NCI-H524 treated with DMSO at 0.1 percent for 48 hours (cell line): ENCODE results near the gene FAU.

Experiments used
- DNase-seq: peaks from one replicate; lab custom pipeline; 2025; lab: John Stamatoyannopoulos, UW

Gene FAU

DNA sequence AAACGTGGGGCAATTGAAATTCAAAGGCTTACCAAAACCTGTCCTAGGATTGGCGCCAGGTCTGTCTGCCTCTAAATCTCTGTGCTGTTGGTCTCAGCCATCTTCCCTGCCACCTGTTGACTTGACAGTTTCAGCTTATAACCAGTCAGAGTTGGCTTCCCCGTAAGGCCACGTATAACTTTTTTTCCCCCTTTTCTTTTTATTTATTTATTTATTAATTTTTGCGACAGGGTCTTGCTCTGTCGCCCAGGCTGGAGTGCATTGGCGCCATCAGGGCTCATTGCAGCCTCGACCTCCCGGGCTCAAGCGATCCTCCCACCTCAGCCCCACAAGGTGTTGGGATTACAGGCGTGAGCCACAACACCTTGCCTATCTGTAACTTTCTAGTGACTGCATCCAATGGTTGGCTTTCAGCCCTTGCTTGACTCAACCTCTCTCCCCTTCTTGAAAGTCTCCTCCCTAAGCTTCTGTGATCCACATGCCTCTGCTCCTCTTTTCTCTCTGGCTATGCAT is 13.8 kb upstream of the FAU start:
- DNase-seq: no peak

DNA sequence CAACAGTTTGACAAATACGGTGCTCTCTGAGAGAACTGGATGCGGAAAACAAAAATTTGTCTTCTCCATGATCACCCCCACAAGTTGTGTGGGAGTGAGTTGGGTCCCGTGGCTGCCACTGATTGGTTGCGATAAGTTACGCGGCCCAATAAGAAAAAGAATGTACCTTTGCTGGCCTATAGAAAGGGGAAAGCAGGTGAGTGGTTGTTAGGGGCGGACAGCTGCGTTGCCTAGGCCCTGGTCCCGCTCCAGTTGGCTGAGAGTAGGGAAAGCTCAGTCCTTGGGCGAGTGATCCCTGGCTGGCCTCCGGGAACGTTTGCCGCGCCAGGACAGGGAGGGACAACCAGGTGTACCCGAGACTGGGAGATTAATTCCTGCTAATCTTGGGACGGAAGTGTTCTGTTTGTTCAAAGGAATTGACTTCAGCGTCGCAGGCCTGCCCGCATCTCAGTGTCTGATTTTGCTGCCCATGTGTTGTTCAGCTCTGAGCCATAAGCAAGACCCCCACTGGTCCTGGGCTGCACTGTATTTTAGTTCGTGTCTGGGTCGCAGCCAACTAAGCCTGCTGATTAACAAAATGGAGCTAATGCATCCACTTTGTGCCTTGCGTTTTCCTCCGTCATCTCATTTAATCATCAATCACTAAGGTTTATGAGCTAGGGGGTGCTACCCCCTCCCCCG is 13.2 kb upstream of the FAU start:
- peak; percentile 89 for DNase-seq

DNA sequence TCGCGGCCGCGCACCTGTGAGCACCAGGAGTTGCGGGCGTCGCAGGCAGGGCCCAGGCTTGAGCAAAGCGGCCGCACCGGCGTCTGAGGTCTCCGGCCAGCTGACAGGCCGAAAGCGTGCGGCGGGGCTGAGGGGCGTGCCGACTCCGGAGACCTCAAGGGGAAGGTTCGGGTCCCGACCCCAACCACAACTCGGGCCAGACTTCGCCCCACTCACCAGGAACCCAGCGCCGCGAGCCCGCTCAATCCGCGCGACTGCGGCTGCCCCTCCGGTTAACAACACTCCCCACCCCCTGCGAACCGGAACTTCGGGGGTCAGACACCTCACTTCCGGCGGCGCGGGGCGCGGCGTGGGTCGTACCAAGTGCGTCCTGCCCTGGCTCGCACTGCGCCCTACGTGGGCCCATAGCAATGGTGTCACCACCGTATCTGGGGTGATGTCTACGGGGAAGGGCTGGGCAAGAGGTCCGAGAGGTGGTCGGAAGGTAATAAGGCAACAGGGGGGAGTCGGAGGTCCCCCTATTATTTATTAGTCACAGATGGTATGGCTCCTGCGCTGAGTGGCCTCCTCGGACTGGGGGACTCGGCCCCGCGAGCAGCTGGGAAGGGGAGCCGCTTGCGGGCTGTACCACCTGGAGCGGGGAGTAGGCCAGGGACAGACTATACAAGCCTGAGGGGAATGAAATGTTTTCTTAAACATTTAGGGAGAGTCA is 12.5 kb upstream of the FAU start, which contains the start of gene SYVN1:
TSS of gene SYVN1 (minus strand) at position 280 of the 712 bp plus-strand sequence. CDS start 918 bp downstream, outside the sequence.
- DNase-seq: no peak

DNA sequence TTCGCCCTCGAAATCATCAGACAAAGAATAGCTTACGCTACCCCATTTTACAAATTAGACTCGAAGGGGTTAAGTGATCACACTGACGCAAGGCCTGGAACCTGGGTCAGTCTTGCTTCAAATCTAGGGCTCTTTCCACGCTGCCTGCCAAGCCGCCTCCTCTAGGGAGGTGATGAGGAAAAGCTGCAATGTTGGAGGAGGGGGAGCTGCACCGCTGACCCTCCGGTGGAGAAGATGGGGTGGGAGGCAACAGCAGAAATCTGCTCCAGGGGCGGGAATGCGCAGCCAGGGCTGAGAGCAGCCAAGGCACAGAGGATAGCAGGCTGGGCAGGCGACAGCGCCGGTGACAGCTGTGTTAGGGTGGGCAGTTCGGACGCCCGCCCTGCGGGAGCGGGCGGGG is 11.8 kb upstream of the FAU start:
- DNase-seq: no peak

DNA sequence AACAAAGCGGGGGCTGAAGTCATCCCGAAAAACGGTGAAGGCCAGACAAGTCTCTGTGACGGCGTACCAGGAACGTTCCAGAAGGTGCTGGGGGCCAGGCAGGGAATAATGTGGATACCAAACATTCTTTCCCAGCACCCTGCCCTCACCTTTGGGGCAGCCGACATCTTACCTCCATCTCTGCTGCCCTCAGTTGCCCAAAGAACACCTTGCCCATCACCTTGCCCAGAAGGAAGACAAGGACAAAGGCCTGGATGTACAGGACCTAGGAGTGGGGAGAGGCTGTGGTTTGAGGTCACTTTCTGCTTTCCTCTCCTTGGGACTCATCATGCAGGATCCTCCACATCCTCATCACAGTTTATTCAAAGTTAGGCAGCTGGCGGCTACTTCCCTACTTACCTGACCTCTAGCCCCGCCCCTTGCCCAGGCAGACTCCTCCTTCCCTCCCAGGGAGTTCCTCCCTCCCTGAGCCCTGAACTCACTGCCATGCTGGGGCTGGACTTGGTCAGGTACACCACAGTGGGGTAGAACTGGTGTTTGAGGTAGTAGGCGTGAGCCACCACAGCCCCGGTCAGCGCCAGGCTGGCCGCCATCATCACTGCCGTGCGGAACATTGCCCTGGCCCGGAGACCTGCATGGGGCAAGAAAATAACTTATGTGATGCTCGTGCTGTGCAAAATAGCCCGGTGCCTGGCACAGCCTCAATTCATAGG is 11.2 kb upstream of the FAU start:
- no peak for DNase-seq

DNA sequence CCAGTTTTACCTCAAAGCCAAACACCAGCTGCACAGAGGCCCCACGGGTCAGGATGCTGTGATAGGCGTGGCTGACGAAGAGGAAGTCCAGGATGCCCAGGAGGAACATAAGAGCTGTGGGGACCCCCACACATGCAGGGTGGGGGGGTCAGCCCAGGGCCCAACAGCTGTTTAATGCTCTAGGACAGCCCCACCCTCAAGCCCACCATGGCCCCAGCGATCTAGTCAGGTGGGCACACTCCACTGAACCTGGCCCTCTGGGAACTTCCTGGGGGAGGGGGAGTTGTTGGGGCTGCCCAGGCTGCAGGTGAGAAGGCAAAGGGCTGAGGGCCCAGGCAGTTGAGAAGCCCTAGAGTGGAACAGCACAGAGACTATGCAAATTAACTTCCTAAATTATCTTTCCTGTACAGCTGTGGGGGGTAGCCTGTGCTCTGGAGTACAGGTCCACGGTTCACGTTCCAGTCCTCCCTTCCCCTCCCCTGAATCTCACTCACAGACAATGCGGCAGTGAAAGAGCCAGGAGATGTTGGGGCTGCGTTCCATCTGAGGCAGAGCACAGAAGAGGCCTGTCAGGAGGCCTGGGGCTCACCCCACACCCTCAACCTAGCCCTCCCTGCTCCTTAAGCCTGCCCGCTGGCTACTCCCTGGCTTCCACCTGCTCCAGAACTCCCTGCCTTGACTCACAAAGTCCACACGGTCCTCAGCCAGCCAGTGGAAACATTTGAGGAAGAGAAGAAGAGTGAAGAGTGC is 10.5 kb upstream of the FAU start:
- no peak for DNase-seq

DNA sequence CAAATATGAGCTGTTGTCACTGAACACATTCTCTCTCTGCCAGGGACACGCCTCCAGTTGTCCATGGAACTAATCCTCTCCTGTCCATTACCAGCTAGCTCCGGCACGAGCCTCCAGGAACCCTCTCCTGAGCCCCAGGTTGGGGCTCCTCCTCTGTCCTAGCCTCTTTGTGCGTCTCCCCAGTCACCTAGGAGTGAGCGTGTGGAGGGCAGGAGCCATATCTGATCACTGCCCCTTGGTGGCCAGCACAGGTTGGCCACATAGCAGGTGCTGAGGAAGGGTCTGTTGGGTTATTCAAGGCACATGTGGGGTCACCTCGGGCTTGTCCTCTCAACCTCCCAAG is 9.9 kb upstream of the FAU start:
- DNase-seq: no peak

DNA sequence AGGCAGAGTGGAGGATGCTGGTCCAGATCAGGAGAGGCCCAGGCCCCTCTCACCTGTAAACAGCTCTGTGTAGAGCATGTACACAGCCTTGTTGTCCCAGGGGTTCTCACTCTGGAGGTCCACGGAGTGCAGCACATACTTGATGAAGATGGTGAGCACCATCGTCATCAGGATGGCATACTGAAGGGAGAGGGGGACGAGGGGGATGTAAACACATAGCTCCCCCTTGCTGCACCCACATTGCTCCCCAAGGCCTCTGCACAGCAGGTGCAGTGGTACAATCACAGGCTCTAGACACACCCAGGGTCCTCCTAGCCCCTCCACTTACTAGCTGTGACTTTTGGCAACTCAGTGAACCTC is 9.5 kb upstream of the FAU start:
- no peak for DNase-seq

DNA sequence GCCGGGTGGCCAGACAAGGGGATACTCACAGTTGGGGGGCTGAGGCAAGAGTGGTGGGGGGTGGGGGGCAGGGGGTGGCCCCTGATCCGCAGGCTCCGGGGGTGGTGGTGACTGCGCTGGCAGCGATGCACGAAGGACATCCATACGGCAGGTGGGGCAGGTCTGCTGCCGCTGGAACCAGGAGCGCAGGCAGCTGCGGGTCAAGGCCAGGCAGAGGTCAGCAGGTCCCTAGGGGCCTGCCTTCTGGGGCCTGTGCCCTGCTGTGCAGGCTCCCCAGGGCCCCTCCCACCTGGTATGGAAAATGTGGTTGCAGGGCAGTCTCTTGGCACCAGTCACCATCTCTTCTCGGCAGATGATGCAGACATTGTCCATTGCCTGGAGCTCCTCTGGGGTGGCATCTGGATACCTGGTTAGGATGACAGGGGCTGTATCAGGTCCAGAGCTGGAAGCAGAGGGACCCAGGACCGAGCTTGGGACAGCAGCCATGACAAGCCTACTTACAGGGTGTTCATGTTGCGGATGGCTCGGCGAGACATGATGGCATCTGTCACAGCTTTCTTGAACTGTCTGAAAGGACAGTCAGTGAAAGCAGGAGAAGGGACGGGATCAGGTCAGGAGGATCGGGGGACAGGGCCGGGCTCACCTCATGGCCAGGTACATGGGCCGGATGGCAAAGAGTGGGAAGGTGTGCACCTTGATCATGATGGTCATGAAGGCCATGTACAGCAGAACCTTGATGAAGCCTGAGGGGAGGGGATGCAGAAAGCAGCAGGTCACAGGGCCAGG is 8.9 kb upstream of the FAU start:
- DNase-seq: no peak

DNA sequence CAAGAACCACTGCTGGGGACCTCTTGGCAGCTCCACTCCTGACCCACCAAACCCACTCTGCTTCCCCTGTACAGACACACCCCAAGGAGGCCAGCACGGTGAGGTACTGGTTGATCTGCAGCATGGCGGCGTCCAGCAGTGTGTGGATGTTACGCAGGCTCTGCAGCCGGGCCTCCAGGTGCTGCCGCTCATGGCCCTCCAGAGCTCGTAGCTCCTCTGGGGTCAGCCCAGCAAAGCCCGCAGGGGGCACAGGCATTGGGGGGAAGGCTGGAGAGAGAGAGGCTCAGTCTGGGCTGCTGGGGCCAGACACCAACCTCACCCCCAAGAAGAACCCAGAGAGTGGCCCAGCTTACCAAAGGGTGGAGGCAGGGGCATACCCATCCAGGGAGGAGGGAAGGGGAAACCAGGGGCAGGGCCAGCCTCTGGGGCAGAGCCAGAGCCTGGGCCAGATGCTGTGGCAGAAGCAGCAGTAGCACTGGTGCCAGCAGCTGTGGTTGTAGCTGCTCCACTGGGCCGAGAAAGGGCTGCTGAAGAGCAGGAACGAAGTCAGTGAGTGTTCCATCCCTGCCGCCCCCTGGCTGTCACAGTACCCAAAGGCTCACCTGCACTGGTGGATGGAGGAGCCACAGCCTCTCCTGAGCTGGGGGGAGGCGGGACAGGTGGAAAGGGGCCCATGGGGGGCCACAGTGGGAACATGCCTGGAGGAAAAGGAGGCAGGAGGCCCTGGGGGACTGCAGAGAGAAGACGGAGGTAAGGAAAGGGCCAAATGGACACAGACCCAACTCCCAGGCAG is 7.9 kb upstream of the FAU start:
- DNase-seq: no peak

DNA sequence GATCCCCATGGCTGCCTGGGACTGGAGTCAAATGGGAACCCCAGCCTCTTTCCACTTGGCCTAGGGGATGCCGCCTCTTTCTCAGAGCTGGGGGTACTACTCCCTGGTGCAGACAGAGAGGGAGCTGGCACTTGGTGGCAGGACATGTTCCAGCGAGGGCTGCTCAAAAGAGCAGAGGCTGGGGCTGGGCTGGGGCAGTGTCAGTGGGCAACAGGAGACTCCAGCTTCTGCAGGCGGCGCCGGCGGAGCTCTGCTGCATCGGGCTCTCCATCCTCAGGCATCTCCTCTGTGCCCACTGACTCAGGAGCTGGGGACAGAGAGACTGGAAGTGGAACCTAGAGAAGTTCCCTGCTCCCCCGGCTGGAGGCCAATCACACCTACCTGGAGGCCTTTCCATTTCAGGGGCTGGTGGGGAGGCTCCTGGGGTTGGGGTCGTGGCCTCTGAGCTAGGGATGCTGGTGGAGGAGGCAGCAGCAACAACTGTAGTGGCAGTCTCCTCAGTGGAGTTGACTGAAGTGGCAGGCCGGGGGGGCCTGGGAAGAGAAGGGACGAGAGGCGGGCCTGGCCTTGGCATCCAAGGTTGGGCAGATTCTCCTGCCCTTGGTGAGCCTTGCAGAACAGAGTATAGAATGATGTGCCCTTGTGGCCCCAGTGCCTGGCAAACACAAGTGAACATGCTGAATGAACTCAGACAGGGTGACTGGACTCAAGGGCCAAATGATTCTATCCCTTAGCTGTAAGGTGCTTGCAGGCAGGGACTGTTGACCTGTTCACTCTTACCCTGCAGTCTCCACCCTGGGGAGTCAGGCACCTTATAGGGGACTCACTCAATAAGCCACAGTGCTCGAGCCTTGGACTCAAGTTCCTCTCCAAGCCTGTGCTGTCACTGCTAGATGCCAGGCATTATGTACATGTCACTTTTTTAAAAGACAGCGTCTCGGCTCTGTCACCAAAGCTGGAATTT is 6.5 kb upstream of the FAU start:
- no peak for DNase-seq

DNA sequence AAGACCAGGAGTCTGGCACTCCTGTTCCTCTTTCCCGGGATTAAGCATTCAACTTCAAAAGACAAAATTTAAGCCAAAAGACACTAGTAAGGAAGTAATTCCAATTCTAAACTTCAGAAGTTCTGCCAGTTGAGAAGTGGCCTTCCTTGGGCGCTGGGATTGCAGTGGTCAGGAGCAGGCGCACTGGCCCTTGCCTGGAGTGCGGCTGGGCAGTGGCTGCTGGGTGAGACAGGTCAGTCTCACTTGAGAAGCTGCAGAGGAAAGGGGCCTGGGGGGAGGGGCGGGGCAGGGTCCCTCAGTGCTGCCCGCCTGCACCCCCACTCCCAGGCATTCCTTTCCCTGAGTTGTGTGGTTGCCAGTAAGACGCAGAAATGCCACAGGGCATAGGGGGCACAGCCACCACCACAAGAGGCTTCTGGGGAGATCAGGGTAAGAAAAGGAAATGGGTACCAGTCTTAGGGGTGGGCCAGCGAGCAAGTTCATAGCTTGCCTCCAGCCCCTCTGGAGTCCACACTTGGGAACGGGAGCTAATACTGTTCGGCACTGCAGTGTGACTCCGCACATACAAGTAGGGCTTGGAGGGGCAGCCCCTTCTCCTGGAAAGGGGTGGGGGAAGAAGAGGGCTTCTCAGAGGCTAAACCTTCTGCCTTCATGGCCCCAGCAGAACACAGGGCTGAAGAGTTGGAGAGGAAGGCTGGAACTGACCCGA is 5.7 kb upstream of the FAU start:
- DNase-seq: no peak

DNA sequence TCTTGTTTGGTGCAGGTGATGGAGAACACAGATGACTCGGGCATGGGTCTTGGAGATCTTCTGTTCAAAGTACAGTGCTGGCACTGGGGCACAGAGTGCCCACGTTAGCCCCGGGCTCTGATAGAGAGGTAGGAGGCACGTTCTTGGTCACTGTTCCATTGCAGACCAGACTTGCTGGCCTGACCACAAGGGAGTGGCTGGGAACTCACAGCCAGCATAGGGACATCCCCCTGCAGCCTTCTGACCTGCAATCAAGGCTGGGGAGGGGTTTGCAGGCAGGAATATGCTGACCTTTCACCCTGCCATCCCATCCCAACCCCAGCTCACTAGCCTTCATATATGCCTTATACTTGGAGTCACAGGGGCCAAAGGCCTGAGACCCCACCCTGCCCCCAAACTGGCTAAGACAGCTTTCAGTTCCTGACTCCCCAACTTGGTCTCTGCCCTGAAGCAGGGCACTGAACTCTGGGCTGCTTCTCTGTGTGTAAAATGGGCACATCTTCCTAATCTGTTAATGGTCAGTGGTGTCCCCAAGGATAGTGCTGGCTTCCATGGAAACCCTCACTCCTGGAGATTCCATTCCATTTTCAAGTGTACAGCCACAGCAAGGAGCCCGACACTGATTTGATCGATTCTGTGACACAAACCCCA is 4.8 kb upstream of the FAU start:
- DNase-seq: no peak

DNA sequence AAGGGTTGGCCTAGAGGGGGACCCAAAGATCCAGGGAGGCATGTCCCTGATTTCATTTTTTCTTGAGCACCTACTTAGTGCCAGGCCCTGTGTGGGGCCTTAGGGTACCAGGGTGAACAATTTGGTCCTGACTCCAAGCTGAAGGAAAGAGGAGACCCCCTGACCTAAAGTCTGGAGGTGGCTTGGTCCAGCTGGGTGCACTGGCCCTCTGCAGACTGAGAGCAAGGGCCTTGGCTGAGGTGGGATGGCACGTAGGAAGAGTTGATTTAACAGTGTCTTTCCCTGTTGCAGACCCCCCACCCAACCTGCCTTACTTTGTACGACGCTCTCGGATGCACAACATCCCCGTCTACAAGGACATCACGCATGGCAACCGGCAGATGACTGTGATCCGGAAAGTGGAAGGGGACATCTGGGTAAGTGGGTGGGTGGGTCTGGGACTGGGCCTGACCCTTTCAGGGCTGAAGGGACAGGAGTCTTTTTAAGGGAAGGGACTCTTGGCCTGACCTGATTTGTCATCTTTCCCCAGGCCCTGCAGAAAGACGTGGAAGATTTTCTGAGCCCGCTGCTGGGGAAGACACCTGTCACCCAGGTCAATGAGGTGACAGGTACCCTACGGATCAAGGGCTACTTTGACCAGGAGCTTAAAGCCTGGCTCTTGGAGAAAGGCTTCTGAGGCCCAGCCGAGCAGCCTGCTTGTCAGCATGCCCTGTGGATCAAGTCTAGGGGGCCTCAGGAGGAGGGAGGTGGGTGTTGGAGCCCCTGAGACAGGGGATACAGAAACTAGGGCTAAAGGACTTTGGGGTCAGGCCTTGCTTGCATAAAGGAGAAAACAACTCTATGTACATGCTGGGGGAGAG is 3.5 kb upstream of the FAU start:
- DNase-seq: no peak

DNA sequence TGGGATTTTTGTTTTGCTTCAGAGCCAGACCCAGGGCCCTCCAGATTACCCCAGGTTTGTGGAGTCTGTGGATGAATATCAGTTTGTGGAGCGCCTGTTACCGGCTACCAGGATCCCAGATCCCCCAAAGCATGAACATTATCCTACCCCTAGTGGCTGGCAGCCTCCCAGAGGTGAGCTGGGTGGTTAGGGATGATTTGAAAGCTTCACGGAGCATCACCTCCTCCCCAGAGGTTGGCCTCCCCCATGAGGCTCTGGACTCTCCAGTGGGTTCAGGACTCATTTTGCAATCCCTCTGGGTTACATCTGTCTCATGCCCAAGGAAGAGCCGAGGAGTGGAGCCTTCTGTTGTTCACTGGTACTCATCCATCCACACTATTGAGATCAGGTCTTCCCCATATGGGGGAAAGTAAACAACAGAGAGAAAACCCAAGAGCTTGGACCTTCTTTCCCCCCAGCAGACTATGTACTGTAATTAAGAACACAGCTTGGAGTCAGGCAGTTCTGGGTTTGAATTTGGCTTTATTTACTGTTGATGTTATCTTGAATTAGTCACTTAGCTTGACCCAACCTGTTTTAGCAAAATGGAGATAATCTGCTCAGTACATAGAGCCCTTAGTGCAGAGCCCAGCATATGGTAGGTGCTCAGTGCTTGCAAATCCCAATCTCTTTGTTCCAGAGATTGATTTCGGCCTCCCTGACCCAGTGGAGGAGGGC is 2.7 kb upstream of the FAU start:
- DNase-seq: no peak

DNA sequence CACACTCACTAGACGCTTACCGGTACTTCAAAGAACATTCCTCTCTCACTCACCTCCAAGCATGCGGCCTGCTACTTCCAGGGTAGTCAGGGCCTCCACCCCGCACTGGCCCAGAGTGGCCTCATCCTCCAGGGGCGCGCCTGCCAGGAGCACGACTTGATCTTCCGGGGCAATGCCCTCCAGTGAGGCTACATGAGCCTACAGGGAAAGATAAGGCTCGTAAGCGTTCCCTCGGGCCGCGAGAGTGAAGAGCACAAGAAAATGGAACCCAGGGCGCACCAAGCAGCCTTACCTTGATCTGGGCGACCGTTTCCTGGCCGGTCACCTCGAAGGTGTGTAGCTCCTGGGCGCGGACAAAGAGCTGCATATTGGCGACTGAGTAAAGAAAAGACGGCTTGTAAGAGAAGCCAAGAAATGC is 478 bp downstream of the FAU start:
- no peak for DNase-seq

DNA sequence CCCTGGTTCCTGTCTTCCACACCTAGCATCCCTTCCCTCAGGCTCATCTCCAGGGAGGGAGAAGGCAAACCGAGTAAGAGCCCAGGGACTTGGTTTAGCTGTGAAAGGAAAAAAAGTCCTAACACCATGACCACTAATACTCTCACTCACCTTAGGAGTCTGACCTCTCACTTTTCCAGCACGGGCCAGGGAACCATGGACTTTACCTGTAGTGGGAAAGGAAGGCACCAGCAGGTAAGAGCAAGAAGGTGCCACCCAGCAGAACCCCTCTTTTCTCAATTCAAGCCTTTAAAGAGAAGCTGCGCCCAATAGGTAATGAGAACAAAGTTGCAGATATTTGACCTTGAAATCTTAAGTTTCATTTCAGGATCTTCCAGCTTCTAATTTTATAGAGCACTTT is 1.1 kb downstream of the FAU start:
- DNase-seq: no peak
